ENCODE results near the gene GNRH2.

The GNRH2 gene

GRCh38 chr20:3043322-3043721 is at the start of gene GNRH2:
Gene GNRH2, plus strand, starts transcription at chr20:3043622. Its CDS starts 793 bp downstream, at chr20:3044415.
- Histone ChIP-seq H3K9me3 (no peaks in the 10 kb centered on the region), H3K36me3 (peaks cover 26% of the 10 kb centered on the region), H3K4me3 (ENCODE audit: low read depth in 1 of 2, low read length in 1 of 2) (no peak within 1 kb of the TSS), H3K4me1 (ENCODE audit: control insufficient read depth in 1 of 2, insufficient read depth in 1 of 2, low read depth in 1 of 2, low read length in 1 of 2) (peaks cover 18 to 20% of the 10 kb centered on the region in 2 experiments), H3K27ac (no peak within 1 kb of the TSS), H3K27me3 (no peaks in the 10 kb centered on the region)
- no peak for TF ChIP-seq CTCF (IDR thresholded peaks at IDR 0.05)

- Histone ChIP-seq H3K27ac (no peak overlapping the region), H3K27me3 (no peaks in the 10 kb centered on the region), H3K36me3 (peaks cover 52% of the 10 kb centered on the region), H3K4me3 (ENCODE audit: low read depth in 1 of 2, low read length in 1 of 2) (no peak overlapping the region), H3K4me1 (ENCODE audit: control insufficient read depth in 1 of 2, insufficient read depth in 1 of 2, low read depth in 1 of 2, low read length in 1 of 2) (no peaks in the 10 kb centered on the region), H3K9me3 (no peaks in the 10 kb centered on the region)
- TF ChIP-seq CTCF (IDR thresholded peaks at IDR 0.05) = no peak
Measured at GRCh38 chr20:2995796-2996195, 47.6 kb upstream of the GNRH2 start.

- Histone ChIP-seq H3K27me3 (no peaks in the 10 kb centered on the region), H3K27ac (no peak overlapping the region), H3K36me3 (peaks cover 25% of the 10 kb centered on the region), H3K4me1 (ENCODE audit: control insufficient read depth in 1 of 2, insufficient read depth in 1 of 2, low read depth in 1 of 2, low read length in 1 of 2) (no peaks in the 10 kb centered on the region), H3K9me3 (no peaks in the 10 kb centered on the region), H3K4me3 (ENCODE audit: low read depth in 1 of 2, low read length in 1 of 2) (no peak overlapping the region)
- TF ChIP-seq CTCF (IDR thresholded peaks at IDR 0.05) = no peak
Measured at GRCh38 chr20:2998728-2999127, 44.7 kb upstream of the GNRH2 start.

- H3K4me1 ChIP-seq (ENCODE audit: control insufficient read depth in 1 of 2, insufficient read depth in 1 of 2, low read depth in 1 of 2, low read length in 1 of 2) = no peaks in the 10 kb centered on the region
- TF ChIP-seq CTCF (IDR thresholded peaks at IDR 0.05) = no peak
- H3K27me3 ChIP-seq = no peaks in the 10 kb centered on the region
- H3K4me3 ChIP-seq (ENCODE audit: low read depth in 1 of 2, low read length in 1 of 2) = no peak overlapping the region
- H3K27ac ChIP-seq = no peak overlapping the region
- H3K36me3 ChIP-seq = peaks cover 26% of the 10 kb centered on the region
- H3K9me3 ChIP-seq = no peaks in the 10 kb centered on the region
Measured at GRCh38 chr20:3000852-3001523, 42.4 kb upstream of the GNRH2 start.

GRCh38 chr20:3003416-3003815 is 40.0 kb upstream of the GNRH2 start:
- TF ChIP-seq CTCF (IDR thresholded peaks at IDR 0.05) = no peak
- Histone ChIP-seq H3K27me3 (no peaks in the 10 kb centered on the region), H3K4me1 (ENCODE audit: control insufficient read depth in 1 of 2, insufficient read depth in 1 of 2, low read depth in 1 of 2, low read length in 1 of 2) (no peaks in the 10 kb centered on the region), H3K27ac (no peak overlapping the region), H3K36me3 (peaks cover 46% of the 10 kb centered on the region), H3K4me3 (ENCODE audit: low read depth in 1 of 2, low read length in 1 of 2) (no peak overlapping the region), H3K9me3 (no peaks in the 10 kb centered on the region)

Measured in neutrophil (primary cell).